ENCODE data around the gene ERBB4.

ERBB4 gene

DNA sequence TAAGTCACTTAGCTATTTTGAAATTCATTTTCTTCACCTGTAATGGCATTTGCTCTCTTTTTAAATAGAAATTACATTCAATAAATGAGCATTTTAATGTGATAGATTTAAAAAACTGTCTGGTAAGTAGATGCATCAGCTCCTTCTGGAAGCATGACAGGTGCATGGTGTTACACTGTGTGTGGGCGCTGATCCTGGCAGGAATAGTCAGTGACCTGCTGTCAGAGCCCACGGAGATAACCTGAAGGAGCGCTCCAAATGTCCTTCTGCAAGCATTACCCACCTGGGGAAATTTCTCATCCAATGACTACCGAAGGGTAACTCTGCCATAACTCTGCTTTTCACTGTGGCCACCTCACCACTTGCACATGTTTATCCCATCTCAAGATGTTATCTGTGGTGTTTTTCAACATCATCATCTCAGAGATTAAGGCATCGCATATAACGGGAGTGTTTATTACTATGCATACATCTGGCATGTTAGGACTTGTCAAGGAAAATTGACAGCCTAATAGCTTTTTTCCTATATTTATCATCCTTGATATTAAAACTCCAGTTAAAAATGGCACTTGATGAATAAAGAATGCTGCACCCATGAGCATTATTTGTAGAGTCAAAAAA, 637.3 kb downstream of the ERBB4 start:
- no peak overlapping the region for H3K27ac ChIP-seq

GRCh38 chr2:211900518-211900917, 638.1 kb downstream of the ERBB4 start:
- TF ChIP-seq, protein P1, sequence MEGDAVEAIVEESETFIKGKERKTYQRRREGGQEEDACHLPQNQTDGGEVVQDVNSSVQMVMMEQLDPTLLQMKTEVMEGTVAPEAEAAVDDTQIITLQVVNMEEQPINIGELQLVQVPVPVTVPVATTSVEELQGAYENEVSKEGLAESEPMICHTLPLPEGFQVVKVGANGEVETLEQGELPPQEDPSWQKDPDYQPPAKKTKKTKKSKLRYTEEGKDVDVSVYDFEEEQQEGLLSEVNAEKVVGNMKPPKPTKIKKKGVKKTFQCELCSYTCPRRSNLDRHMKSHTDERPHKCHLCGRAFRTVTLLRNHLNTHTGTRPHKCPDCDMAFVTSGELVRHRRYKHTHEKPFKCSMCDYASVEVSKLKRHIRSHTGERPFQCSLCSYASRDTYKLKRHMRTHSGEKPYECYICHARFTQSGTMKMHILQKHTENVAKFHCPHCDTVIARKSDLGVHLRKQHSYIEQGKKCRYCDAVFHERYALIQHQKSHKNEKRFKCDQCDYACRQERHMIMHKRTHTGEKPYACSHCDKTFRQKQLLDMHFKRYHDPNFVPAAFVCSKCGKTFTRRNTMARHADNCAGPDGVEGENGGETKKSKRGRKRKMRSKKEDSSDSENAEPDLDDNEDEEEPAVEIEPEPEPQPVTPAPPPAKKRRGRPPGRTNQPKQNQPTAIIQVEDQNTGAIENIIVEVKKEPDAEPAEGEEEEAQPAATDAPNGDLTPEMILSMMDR (conservative IDR thresholded peaks at IDR 0.05), result no peak
- H3K27ac ChIP-seq, result no peak overlapping the region

More for the DNA sequence above, 637.3 kb downstream of the ERBB4 start:
- TF ChIP-seq, protein P1 (conservative IDR thresholded peaks at IDR 0.05), result no peak

GRCh38 chr2:211900000-211900399, 638.6 kb downstream of the ERBB4 start:
- H3K27ac ChIP-seq, result no peak overlapping the region
- TF ChIP-seq, protein P1 (conservative IDR thresholded peaks at IDR 0.05), result no peak

DNA sequence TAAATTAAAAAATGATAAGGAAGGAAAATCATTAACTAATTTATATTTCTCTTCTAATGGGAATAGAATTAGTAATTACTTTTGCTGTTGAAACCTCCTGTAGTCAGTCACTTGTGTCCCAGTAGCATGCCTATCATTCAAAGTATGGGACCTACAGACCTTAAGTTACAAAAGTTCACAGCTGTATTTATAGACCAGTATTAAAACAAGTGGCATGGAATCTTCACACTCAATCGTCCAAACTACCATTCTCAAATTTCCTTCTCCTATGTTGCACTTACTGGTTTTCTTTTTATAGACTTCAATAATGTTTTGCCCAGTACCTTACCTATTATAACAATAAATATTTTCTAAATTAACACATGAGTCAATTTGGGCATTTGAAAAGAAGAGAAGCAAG, 639.9 kb downstream of the ERBB4 start:
- TF ChIP-seq, protein P1 (conservative IDR thresholded peaks at IDR 0.05), result no peak
- H3K27ac ChIP-seq, result no peak overlapping the region

DNA sequence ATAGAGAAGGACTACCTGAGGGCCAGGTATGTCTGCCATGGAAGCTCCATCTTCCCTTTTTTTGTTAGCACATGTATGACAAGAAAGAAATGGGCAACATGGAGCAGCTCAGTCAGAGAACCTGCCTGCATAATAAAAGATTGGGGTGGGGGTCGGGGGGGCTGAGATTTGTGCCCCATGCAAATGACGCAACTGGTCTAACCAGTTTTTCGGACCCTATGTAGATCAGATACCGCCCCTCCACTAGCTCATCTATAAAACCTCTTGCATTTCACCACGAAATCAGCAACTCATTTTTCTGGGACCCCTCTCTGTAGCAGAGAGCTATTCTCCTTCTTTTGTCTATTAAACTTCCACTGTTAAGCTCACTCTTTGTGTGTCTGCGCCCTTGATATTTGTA, 657.2 kb downstream of the ERBB4 start:
- TF ChIP-seq, protein P1 (conservative IDR thresholded peaks at IDR 0.05), result no peak
- no peak overlapping the region for H3K27ac ChIP-seq

DNA sequence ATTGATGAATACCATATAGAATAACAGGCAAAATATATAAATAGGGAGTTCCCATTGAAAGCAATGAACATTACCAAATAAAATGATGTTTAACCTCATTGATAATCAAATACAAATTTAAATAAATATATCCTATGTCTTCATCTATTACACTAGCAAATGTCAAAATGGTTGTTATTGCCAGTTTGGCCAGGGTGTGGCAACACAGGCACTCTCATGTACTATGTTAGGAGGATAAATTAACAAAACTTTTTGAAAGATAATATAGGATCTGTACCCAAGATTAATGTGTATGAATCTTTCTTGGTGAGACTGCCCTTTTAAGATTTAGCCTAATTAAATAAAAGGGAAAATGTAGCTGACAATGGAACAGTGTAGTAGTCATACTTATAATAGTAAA, 659.3 kb downstream of the ERBB4 start:
- no peak overlapping the region for H3K27ac ChIP-seq
- TF ChIP-seq, protein P1 (conservative IDR thresholded peaks at IDR 0.05), result peak; percentile 70

DNA sequence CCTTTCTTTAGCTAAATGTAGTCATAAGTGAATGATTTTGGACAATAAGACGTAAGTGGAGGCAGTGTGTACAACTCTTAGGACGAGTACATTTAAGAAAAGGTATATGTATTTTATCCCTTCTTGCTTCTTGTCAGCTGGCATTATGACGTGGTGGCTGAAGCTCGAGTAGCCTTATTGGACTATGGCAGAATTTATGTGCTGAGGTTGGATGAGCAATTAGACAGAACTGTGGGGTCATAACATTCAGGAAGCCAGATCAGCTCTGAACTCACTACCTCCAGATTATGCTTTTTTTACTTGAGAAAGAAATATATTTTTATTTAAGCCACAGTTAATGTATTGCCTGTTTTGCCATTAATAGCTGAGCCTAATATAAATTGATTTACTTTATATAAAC, 661.5 kb downstream of the ERBB4 start:
- no peak overlapping the region for H3K27ac ChIP-seq
- TF ChIP-seq, protein P1 (conservative IDR thresholded peaks at IDR 0.05), result no peak

Measured in VCaP (cell line).